K562 (cell line): ENCODE data around the gene AP2M1. TPM values are rescaled to one million over a fixed set of nuclear protein-coding genes. Genes with fewer than 3 reads are reported as not detected.
A peak's percentile ranks its signal among the peaks of the same experiment; 100 is the strongest.

ENCODE experiments used
- ATAC-seq: fragments of 200-7000 bp; cut with Tn5 transposase; 3 replicates; pipeline ENCODE4 v1.9.1; 2020; ENCODE audit warnings: moderate library complexity
- BruUV-seq: library from RNA; stranded (reverse); fragments of 400-500 nt; replicated peaks from 2 replicates; lab custom pipeline; 2021; lab: Mats Ljungman, UMichigan
- CTCF ChIA-PET: fragments of 300-600 bp; formaldehyde crosslinking; extraction: SDS; loops from one replicate; lab custom pipeline; 2021; ENCODE audit warnings: low intra/inter-chr PET ratio; lab: Yijun Ruan, JAX
- POLR2A ChIA-PET: fragments of 300-600, 350-650 bp; sonication (Branson Sonifier 250); formaldehyde crosslinking; extraction: SDS; loops from one replicate; lab custom pipeline; 2021; ENCODE audit warnings: antibody characterized with exemption, inconsistent platforms; lab: Yijun Ruan, JAX
- DNase-seq, 4 experiments: peaks; one replicate each; pipeline versions ENCODE4 v3.0.0 to v3.0.0-alpha.2; 2011 to 2018; ENCODE audit warnings: low spot score in 3 of 4, mixed read lengths in 3 of 4; ENCODE audit errors: extremely low read depth in 1 of 4
- FAIRE-seq: peaks from 2 replicates; lab custom pipeline; 2011; peaks lifted over from hg19 to GRCh38; lab: Jason Lieb, UNC
- H2AFZ ChIP-seq: 2 replicates; pipeline ENCODE4 v1.6.0; 2011; ENCODE audit warnings: low read depth, low read length, control low read depth, inconsistent platforms
- H3K27ac ChIP-seq: fragments of 200-600 bp; 3 replicates; pipeline ENCODE4 v1.8.0; 2011; ENCODE audit warnings: low read depth, mild to moderate bottlenecking, control low read depth, inconsistent platforms, low read length, moderate library complexity, mixed read lengths; ENCODE audit errors: extremely low read depth
- H3K27me3 ChIP-seq, 2 experiments: fragments of 300-600 bp in 1 of 2; 2 replicates in 1 of 2; 3 replicates in 1 of 2; pipeline versions ENCODE4 v1.6.0 to v1.8.0; 2011; ENCODE audit warnings: inconsistent platforms in 2 of 2, low read length in 2 of 2, mild to moderate bottlenecking in 1 of 2, mixed read lengths in 1 of 2, moderate library complexity in 1 of 2; ENCODE audit not compliant: control insufficient read depth in 2 of 2, insufficient read depth in 2 of 2
- H3K36me3 ChIP-seq: fragments of 300-600 bp; 3 replicates; pipeline ENCODE4 v1.8.0; 2011; ENCODE audit warnings: mild to moderate bottlenecking, low read length, inconsistent platforms; ENCODE audit not compliant: control insufficient read depth, insufficient read depth
- H3K4me1 ChIP-seq, 2 experiments: fragments of 200-600 bp in 1 of 2; replicated peaks in 1 of 2; 2 replicates in 1 of 2; 3 replicates in 1 of 2; pipeline versions ENCODE4 v1.5.1 to v1.8.0; 2011; ENCODE audit warnings: inconsistent platforms in 2 of 2, low read length in 2 of 2, mild to moderate bottlenecking in 1 of 2, mixed read lengths in 1 of 2, moderate library complexity in 1 of 2; ENCODE audit not compliant: control insufficient read depth in 2 of 2, insufficient read depth in 2 of 2
- H3K4me2 ChIP-seq: 2 replicates; pipeline ENCODE4 v1.6.1; 2011; ENCODE audit warnings: low read length, control low read depth, inconsistent platforms, mixed read lengths; ENCODE audit not compliant: insufficient read depth
- H3K4me3 ChIP-seq: fragments of 200-600 bp; sonication (generic), shearing (Covaris generic); 2 replicates; pipeline ENCODE4 v1.5.1; 2016; ENCODE audit warnings: control low read depth, inconsistent platforms
- H3K79me2 ChIP-seq: fragments of 200-600 bp; 3 replicates; pipeline ENCODE4 v1.8.0; 2011; ENCODE audit warnings: low read length, inconsistent platforms; ENCODE audit not compliant: control insufficient read depth, insufficient read depth
- H3K9ac ChIP-seq, 2 experiments: 2 replicates each; pipeline versions ENCODE4 v1.6.0 to v1.6.1; 2011; ENCODE audit warnings: low read depth in 2 of 2, low read length in 2 of 2, control low read depth in 1 of 2, inconsistent platforms in 1 of 2, mild to moderate bottlenecking in 1 of 2, mixed read lengths in 1 of 2; ENCODE audit not compliant: insufficient read depth in 1 of 2
- H3K9me1 ChIP-seq: one replicate; pipeline ENCODE4 v1.6.0; 2011; ENCODE audit warnings: inconsistent platforms, mild to moderate bottlenecking, low read length, moderate library complexity; ENCODE audit not compliant: control insufficient read depth, insufficient read depth
- H3K9me3 ChIP-seq: replicated peaks from 2 replicates; pipeline ENCODE4 v1.5.1; 2011; ENCODE audit warnings: low read depth, low read length, inconsistent platforms; ENCODE audit not compliant: control insufficient read depth, insufficient read depth
- H4K20me1 ChIP-seq: replicated peaks from 2 replicates; pipeline ENCODE4 v1.6.1; 2011; ENCODE audit warnings: low read length, inconsistent platforms, mixed read lengths; ENCODE audit not compliant: control insufficient read depth, insufficient read depth
- ARID1B ChIP-seq: fragments of 450-650 bp; IDR thresholded peaks from 2 replicates; pipeline ENCODE4 v1.6.1; 2016; ENCODE audit warnings: antibody characterized with exemption, mild to moderate bottlenecking, inconsistent platforms
- CBFA2T3 ChIP-seq: fragments of 450-650 bp; IDR thresholded peaks from 2 replicates; pipeline ENCODE4 v1.6.1; 2017
- FOXK1 ChIP-seq: sonication (generic); formaldehyde crosslinking; IDR thresholded peaks from 2 replicates; pipeline ENCODE4 v1.8.0; 2022; ENCODE audit warnings: missing genetic modification reagents, mild to moderate bottlenecking, borderline replicate concordance
- L3MBTL2 ChIP-seq: fragments of 450-650 bp; IDR thresholded peaks from 2 replicates; pipeline ENCODE4 v1.6.1; 2016; ENCODE audit warnings: mild to moderate bottlenecking, moderate library complexity
- MIER1 ChIP-seq: fragments of 450-650 bp; IDR thresholded peaks from 2 replicates; pipeline ENCODE4 v1.6.1; 2016; ENCODE audit warnings: antibody characterized with exemption, mild to moderate bottlenecking, low read depth
- NUFIP1 ChIP-seq: fragments of 450-650 bp; IDR thresholded peaks from 2 replicates; pipeline ENCODE4 v1.6.1; 2018; ENCODE audit not compliant: partially characterized antibody
- RAD51 ChIP-seq: fragments of 450-650 bp; IDR thresholded peaks from 2 replicates; pipeline ENCODE4 v1.7.1; 2016; ENCODE audit warnings: low read depth, mild to moderate bottlenecking, borderline replicate concordance
- SMAD1 ChIP-seq: fragments of 150-350 bp; IDR thresholded peaks from 2 replicates; pipeline ENCODE4 v1.6.1; 2014; ENCODE audit warnings: low read length, low read depth; ENCODE audit not compliant: partially characterized antibody
- SMARCC2 ChIP-seq: fragments of 450-650 bp; IDR thresholded peaks from 2 replicates; pipeline ENCODE4 v1.6.1; 2017; ENCODE audit warnings: antibody characterized with exemption, moderate library complexity, mild to moderate bottlenecking, low read depth
- TCF3 ChIP-seq: sonication (generic); formaldehyde crosslinking; IDR thresholded peaks from 2 replicates; pipeline ENCODE4 v1.4.0; 2020; ENCODE audit warnings: mild to moderate bottlenecking, missing genetic modification reagents
- TOE1 ChIP-seq, 2 experiments: fragments of 450-650 bp in 1 of 2; sonication (generic) in 1 of 2; formaldehyde crosslinking in 1 of 2; IDR thresholded peaks; 2 replicates each; pipeline versions ENCODE4 v1.7.1 to v1.8.0; 2016 to 2022; ENCODE audit warnings: borderline replicate concordance in 2 of 2, mild to moderate bottlenecking in 2 of 2, antibody characterized with exemption in 1 of 2, inconsistent platforms in 1 of 2, low read depth in 1 of 2, missing genetic modification reagents in 1 of 2, moderate library complexity in 1 of 2
- ZNF282 ChIP-seq: sonication (generic); formaldehyde crosslinking; IDR thresholded peaks from 2 replicates; pipeline ENCODE4 v1.8.1; 2023; ENCODE audit warnings: missing genetic modification reagents
- ZNF707 ChIP-seq: fragments of 250-450 bp; sonication (Bioruptor Pico); conservative IDR thresholded peaks from 2 replicates; pipeline ENCODE4 v1.8.0; 2022; ENCODE audit warnings: inconsistent platforms, mild to moderate bottlenecking, moderate library complexity
- WGBS: fragments of 100-300 bp; shearing (Covaris generic); methylation state at CpG from one replicate; pipeline ENCODE4 v1.1.6; 2016; ENCODE audit warnings: low coverage, mixed read lengths; ENCODE audit not compliant: insufficient coverage; ENCODE audit errors: missing lambda C conversion rate; 5-methylcytosine and 5-hydroxymethylcytosine counted together
- in situ Hi-C: fragments of 300-500 bp; cut with MboI; formaldehyde crosslinking; loops from 4 replicates; pipeline ENCODE4 v1.15.0; 2018; ENCODE audit warnings: inconsistent platforms, mixed read lengths
- intact Hi-C: fragments of 100-400 bp; cut with micrococcal nuclease; formaldehyde crosslinking; loops from 2 replicates; pipeline ENCODE4 v1.14.2; 2022
- polyA plus RNA-seq, 8 experiments: library from polyadenylated mRNA; depleted of rRNA in 4 of 8; stranded (reverse) in 5 of 8; unstranded in 3 of 8; fragments of >200 nt; fragmentation: Nextera tagmentation in 2 of 8; fragmentation: Illumina TruSeq in 1 of 8; extraction: Ambion mirVana in 2 of 8; extraction: Trizol in 1 of 8; gene quantifications; 2 replicates each; pipeline versions ENCODE4 v1.2.1 to v1.2.3, GENCODE V29; 2011 to 2014; ENCODE audit warnings: inconsistent platforms in 1 of 8, missing spikeins in 1 of 8
- total RNA-seq, 7 experiments: library from RNA; depleted of rRNA in 6 of 7; stranded (reverse); fragments of >200 nt in 6 of 7; fragmentation: Illumina TruSeq in 2 of 7; extraction: Trizol in 2 of 7; gene quantifications; 2 replicates each; pipeline versions ENCODE4 v1.2.1 to v1.2.3, GENCODE V29; 2011 to 2021; ENCODE audit warnings: low replicate concordance in 1 of 7
- TF ChIP-seq, protein P1 (sequence below), 2 experiments: IDR thresholded peaks; 2 replicates each; pipeline ENCODE4 v1.6.1; 2012; ENCODE audit warnings: improper control_type of control experiment in 2 of 2, low read depth in 2 of 2, low read length in 2 of 2, borderline replicate concordance in 1 of 2
- TF ChIP-seq, protein P2 (sequence below): fragments of 450-650 bp; IDR thresholded peaks from 2 replicates; pipeline ENCODE4 v1.6.1; 2016; ENCODE audit warnings: missing biosample characterization, missing genetic modification characterization
- TF ChIP-seq, protein P3 (sequence below): fragments of 250-450 bp; sonication (Bioruptor Pico); IDR thresholded peaks from 2 replicates; pipeline ENCODE4 v1.8.0; 2021; ENCODE audit warnings: borderline replicate concordance, mild to moderate bottlenecking, moderate library complexity; ENCODE audit not compliant: poor library complexity, severe bottlenecking
- TF ChIP-seq, protein P4 (sequence below): sonication (generic); formaldehyde crosslinking; IDR thresholded peaks from 2 replicates; pipeline ENCODE4 v1.8.1; 2022; ENCODE audit warnings: missing genetic modification reagents

The AP2M1 gene
- total and polyA plus RNA-seq, 9 of the 15 experiments (the other 6 are each of a cell fraction or from before 2014, with no cell fraction given), result 118 to 505 (median 296) TPM

DNA sequence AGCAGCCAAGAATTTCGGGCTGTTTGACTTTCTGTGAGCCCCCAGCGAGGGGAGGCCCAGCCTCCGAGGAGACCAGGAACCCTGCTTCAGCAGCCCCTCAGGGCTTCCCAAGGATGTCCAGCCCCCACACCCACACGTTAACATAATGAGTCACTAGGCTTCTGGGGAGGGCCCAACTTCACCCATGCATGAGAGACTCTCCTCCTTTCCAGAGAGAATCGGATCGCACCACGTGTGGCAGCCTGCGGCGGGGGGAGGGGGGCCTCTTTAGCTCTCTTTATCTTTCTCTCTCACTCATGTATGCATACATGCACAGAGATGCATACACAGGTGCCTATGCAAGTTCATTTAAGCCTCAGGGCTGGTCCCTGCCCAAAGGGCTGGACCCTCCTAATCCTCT is 3.1 kb upstream of the AP2M1 start:
- Histone ChIP-seq H2AFZ (no peak overlapping the region), H3K27me3 (no peaks in the 10 kb centered on the region), H4K20me1 (0 out of 2 replicates have a peak, but pooled peaks cover under 1% of the 10 kb centered on the region), H3K4me2 (peak overlapping the region; percentile 10; the same call in 1 of the 2 replicates), H3K27ac (peak overlapping the region; percentile 56; the same call in 2 of the 3 replicates), H3K9ac (peak overlapping the region; percentile 16 to 65; a peak in 3 of 4 replicates), H3K9me3 (no peaks in the 10 kb centered on the region), H3K4me1 (peaks cover 31 to 32% of the 10 kb centered on the region in 2 experiments; a peak in 4 of 5 replicates), H3K4me3 (no peak overlapping the region), H3K9me1 (no peaks in the 10 kb centered on the region), H3K79me2 (peaks cover 21% of the 10 kb centered on the region), H3K36me3 (peaks cover 68% of the 10 kb centered on the region)
- intact Hi-C loops (loop anchor here (5.0 kb wide), 2 partner anchors 34 to 126 kb away; partner anchors contain the start of genes EIF2B5 and PSMD2), in situ Hi-C loops (no loop called here)
- ChIA-PET CTCF (no interaction called here), POLR2A (interaction anchor here (1.1 to 3.6 kb wide), 4 partner anchors 13 to 27 kb away, joined by 5 to 27 read pairs (median 6); partner anchors contain the start of genes ABCF3 and DVL3)
- FAIRE-seq (peak; percentile 65), ATAC-seq (peak; percentile 3; the same call in 2 of the 3 replicates), DNase-seq (peak; percentile 71 to 84 (median 79))
- WGBS, result 25% methylated on average over 8 of the region's 9 CpGs
- no TSS peak for BruUV-seq
- no peak for TF ChIP-seq SMAD1
- no peak for TF ChIP-seq SMARCC2
- TF ChIP-seq, protein P1, sequence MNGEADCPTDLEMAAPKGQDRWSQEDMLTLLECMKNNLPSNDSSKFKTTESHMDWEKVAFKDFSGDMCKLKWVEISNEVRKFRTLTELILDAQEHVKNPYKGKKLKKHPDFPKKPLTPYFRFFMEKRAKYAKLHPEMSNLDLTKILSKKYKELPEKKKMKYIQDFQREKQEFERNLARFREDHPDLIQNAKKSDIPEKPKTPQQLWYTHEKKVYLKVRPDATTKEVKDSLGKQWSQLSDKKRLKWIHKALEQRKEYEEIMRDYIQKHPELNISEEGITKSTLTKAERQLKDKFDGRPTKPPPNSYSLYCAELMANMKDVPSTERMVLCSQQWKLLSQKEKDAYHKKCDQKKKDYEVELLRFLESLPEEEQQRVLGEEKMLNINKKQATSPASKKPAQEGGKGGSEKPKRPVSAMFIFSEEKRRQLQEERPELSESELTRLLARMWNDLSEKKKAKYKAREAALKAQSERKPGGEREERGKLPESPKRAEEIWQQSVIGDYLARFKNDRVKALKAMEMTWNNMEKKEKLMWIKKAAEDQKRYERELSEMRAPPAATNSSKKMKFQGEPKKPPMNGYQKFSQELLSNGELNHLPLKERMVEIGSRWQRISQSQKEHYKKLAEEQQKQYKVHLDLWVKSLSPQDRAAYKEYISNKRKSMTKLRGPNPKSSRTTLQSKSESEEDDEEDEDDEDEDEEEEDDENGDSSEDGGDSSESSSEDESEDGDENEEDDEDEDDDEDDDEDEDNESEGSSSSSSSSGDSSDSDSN (IDR thresholded peaks at IDR 0.05; ENCODE audit: borderline replicate concordance in 1 of 2, low read depth in 2 of 2, low read length in 2 of 2), result no peak
- TF ChIP-seq NUFIP1, result no peak
- peak; percentile 45 for TF ChIP-seq TCF3 (CRISPR knock-in tag)
- no peak for TF ChIP-seq L3MBTL2
- TF ChIP-seq ZNF707 (CRISPR knock-in tag), result no peak
- TF ChIP-seq, protein P2, sequence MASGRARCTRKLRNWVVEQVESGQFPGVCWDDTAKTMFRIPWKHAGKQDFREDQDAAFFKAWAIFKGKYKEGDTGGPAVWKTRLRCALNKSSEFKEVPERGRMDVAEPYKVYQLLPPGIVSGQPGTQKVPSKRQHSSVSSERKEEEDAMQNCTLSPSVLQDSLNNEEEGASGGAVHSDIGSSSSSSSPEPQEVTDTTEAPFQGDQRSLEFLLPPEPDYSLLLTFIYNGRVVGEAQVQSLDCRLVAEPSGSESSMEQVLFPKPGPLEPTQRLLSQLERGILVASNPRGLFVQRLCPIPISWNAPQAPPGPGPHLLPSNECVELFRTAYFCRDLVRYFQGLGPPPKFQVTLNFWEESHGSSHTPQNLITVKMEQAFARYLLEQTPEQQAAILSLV (tag), result no peak
- TF ChIP-seq, protein P3, sequence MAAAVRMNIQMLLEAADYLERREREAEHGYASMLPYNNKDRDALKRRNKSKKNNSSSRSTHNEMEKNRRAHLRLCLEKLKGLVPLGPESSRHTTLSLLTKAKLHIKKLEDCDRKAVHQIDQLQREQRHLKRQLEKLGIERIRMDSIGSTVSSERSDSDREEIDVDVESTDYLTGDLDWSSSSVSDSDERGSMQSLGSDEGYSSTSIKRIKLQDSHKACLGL (CRISPR knock-in tag), result no peak
- TF ChIP-seq ZNF282 (CRISPR knock-in tag), result no peak
- peak; percentile 44 for TF ChIP-seq ARID1B
- peak; percentile 71 for TF ChIP-seq CBFA2T3
- TF ChIP-seq MIER1, result no peak
- TF ChIP-seq RAD51, result peak; percentile 37; the same call in 1 of the 2 replicates
- TF ChIP-seq, protein P4, sequence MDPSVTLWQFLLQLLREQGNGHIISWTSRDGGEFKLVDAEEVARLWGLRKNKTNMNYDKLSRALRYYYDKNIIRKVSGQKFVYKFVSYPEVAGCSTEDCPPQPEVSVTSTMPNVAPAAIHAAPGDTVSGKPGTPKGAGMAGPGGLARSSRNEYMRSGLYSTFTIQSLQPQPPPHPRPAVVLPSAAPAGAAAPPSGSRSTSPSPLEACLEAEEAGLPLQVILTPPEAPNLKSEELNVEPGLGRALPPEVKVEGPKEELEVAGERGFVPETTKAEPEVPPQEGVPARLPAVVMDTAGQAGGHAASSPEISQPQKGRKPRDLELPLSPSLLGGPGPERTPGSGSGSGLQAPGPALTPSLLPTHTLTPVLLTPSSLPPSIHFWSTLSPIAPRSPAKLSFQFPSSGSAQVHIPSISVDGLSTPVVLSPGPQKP (CRISPR knock-in tag), result no peak
- no peak for TF ChIP-seq FOXK1
- no peak for TF ChIP-seq TOE1 (IDR thresholded peaks at IDR 0.05; ENCODE audit: borderline replicate concordance)
- TF ChIP-seq TOE1 (CRISPR knock-in tag; IDR thresholded peaks at IDR 0.05; ENCODE audit: borderline replicate concordance, low read depth), result no peak
